ENCODE results near the gene TEKT3.

TEKT3 gene

DNA sequence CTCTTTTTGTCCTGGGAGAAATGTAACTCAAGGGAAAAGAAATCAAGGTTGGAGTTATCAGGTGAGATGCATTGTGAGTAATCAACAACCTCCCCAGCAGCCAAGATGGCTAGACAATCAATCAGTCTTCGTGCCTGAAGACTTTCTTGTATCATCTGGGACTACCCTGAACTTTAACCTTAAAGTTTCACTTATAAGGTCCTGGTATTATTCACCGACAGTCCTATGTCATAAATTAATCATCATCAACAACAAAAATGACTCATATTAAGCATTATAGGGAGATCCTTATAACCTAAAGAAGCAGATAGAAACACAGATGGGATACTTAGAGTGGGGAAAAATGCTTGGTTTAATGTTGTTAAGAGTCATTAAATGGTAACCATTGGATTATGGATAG is 7.7 kb upstream of the TEKT3 start:
- no peak for DNase-seq

DNA sequence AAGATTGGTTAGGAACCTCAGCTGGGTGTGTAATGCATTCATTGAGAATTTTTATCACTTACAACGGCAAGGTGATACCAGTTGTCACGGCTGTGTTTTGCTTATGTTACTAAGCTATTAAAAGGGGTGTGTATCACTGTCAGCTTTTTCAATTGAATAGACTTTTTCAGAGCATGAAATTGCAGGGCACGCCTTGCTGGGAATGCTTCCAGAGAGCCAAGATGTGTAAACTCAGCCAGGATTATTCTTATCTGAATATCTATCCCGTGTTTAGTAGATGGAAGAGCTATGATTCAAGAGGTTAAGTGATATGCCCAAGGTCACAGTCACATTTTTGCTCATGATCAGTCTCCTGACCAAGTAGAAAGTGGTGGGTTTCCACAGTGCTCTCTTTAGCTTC is 6.6 kb upstream of the TEKT3 start:
- DNase-seq = no peak

DNA sequence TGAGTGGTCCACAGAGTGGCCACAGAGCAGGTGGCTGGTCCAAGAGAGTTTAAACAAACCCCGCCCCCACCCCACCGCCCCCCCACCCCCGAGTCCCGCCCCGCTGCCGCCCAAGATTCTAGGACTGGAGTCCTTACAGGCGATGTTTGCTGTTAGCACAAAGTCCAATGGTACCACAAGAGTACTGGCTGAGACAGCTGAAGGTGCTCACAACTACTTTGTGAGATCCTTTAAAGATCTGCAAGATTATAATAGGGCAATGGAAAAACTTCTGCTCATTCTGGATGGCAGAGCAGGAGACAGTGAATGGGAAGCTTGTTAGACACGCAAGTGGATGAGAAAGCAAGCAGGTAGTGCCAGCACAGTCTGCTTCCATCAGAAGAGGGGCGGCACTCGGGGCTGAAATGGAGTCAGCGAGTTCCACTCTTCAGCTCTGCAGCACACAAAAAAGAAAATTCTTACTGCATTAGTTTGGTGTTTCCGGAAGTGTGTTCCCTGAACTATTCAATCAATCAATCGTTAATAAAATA is 4.7 kb upstream of the TEKT3 start:
- no peak for DNase-seq

DNA sequence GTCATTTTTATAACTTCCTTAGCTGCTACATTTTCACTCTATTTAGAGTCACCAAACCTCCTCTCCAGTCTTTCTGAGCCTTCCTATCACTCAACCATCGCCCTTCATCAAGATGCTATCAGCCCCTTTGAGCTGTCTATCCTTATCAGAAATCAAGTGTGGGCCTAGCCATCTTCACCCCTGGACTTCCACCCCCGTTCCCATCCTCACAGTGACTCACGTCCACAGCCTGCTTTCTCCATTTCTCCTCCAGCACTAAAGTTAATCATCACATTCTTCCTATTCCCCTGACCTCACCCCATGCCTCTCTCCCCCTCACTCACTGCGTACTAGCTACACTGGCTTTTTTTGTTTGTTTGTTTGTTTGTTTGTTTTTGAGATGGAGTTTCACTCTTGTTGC is 2.4 kb upstream of the TEKT3 start:
- no peak for DNase-seq

DNA sequence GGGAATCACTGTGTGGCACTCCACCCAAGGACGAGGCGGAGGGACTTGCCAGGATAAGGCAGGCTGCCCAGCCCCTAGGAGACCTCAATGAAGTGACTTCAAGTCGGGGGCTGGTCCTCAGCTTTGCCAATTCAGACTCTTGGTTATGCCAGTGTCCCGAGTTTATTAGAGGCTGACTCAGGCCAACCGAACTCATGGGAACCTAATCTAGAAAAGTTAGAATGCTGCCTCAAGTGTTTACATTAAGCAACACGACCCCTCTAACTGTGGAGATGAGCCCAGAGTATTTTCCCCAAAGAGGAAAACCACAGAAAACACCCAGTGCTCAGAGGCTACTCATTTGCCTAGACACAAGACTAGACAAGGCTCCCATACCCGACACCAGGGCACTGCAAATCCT is 1.1 kb upstream of the TEKT3 start:
- DNase-seq = no peak

DNA sequence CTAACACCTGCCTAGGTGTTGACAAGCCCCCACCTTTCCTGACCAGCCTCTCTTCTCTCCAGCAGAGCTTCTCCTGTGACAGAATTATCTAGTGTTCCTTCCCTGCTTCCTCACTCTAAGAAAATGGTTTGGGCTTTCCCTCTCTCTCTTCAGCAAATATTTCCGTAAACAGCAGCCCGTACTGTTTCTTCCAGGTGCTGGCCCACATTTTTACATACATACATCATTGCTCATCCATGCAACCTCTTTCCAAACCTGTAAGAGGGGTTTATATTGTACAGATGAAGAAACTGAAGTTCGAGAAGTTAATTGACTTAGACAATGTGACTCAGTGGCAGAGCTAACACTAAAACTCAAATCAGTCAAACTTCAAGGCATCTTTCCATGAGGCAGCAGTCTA is 569 bp upstream of the TEKT3 start:
- no peak for DNase-seq

DNA sequence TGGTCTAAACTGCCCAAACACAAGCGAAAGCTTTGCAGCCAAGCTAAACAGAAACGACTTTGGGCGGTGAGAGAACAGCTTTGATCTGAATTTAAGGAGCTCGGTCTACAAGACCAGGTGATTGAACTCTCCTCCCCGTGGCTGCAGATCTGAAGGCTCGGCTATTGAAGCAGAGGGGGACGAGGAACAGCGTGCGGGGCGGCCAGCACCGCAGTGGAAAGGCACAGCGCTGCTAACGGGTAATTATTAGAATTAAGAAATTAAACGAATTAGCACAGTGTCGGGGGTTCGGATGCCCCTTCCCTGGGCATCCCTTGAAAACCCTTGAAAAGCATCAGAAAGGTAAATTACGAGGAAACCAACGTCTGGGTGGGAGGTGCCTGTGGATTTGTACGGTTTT is 431 bp downstream of the TEKT3 start:
- DNase-seq = no peak

DNA sequence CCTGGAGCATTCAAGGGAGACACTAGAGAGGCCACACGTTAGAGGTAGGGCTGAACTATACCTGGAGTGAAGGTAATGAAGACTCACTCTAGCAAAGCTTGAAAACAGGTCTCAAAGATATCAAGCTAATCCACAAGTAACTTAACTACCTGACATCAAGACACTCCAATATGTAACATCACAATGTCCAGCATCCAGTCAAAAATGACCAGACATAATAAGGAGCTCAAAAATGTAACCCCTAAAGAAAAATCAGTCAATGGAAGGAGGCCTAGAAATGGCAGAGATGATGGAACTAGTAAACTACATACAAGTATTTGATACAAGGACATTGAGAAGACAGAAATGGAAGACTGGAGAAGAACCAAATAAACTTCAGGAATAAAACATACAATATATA is 6.0 kb downstream of the TEKT3 start:
- DNase-seq = no peak

DNA sequence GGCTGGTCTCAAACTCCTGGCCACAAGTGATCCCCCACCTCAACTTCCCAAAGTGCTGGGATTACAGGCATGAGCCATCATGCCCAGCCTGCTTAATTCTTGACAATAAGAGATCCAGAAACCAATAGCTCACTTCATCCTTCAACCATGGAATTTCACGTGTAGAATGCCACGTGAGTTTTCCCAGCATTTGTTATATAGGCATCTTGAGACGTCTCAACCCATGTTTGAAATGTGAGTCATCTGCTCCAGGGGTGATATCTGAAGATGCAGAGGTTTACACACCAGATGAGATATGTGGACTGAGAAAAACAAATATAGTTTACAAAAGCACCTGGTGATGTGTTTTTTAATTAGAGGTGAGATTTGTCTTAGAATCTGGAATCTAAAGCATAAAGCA is 7.1 kb downstream of the TEKT3 start:
- no peak for DNase-seq

DNA sequence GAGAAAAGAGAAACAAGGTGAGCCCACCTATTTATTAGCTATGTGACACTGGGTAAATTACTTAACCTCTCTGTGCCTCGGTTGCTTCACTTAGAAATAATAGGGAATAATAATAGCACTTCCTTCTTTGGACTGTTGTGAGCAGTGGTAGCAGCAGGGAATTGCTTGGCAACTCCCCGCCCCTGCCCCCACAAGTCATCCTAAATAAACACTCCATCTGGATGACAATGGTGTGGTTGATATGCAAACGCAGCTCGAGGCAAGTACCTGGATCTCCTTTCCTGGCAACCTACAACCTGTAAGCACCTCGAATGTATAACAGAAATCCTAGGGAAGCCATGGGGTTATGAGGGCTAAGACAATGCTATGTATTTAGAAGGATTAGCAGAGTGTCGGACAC is 9.1 kb downstream of the TEKT3 start:
- DNase-seq = no peak

DNA sequence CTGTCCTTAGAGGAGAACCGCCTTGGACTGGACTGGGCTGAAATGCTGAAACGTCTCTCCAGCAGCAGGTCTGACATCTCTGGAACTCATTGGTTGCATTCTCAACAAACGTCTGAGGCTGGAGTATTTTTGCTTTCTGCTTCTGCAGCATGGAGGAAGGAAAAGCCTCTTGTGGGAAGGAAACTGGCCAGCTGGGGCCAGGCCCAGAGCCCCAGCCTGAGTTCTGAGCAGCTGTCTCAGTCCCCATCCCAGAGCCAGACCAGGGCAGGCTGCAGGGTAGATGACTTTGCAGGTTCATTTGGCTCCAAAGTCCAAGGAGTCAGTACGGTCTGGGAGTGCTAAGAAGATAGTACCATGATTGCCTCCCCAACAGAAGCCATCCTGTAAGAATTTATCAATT is 18.3 kb downstream of the TEKT3 start:
- DNase-seq = no peak

DNA sequence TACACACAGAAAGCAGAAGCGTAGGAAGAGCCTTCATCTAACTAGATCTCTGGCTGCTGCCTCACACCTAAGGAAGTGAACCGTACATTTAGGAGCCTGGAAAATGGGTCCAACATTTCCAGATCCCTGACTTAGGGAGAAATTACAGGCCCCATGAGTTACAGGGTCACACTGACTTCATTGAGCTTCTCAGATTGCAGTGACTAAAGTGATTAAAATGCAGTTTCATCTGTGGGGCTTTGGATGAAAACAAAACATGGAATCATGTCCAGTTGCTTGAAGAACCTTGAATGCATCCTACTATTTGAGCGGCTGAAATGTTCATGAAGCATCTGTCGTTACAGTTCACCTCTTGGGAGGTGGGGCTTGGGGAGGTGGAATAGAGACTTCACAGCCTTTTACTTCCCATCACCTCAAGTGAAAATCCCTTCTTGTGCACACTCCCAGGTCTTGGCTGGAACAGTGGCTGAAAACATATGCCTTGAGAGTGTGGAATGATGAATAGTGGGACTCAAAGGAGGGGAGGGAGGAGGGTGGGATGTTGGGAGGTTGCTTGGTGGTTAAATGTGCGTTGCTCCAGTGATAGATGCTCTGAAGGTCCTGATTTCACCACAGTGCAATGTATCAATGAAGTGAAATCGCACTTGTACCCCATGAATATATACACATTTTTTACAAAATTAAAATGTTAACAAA is 19.7 kb downstream of the TEKT3 start:
- DNase-seq = no peak

DNA sequence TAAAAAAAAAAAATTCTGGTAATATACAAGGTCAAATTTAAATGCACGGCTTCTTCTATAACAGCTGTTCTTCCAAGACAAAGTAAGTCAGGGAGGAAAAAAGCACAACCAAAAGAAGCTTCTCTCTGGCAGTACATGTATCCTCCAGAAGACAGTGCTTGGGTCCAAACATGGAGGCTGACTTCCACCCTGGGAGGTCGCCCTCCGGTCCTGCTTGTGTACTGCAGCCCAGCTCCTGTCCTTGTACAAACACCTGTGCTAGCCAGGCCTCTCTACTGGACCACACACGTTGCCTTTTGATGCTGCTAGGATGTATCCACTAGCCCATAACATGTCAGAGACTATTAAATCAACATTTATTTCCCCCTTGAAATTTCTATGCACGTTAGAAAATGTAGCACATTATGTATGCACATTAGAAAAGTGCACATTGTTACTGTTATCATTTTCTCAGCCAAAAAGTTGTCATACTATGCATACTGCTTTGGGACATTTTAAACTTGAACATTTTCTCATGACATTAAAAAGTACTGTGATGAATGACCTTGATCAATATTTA is 21.9 kb downstream of the TEKT3 start:
- DNase-seq = no peak

DNA sequence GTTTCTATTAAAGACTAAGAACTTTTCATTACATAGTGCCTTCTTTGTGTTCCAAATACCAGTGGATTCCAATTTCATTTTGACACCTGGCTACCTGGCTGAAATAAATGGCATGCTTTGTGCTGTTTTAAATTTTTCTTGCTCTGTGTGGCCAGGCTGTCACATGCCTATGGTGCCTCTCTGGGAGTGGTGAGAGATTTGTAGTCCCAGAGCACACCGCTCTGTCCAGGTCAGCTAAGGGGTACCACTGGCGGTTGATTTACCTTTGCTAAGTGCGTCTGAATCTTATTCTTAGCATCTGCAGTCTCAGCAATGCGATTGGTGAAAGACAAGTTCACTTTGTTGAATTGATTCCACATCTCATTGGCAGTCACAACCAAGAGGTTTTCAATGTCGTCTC is 29.4 kb downstream of the TEKT3 start:
- no peak for DNase-seq

DNA sequence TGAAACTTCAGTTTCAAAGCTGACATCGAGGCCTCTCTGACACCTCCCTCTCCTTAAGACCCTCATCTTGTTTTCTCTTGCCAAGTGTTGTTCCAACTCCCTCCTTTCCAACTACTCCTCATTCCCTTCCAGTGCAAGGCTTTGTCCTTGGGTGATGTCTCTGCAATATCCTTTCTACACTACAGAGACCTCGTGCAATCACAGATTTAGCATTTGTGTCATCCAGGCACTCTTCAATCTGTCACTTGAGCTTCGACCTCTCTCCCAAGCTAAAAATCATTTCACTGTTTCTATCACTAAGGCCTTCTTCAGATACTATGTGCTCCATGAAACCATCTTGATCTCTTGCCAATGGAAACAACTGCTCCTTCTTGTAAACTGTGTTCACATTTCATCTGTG is 31.6 kb downstream of the TEKT3 start:
- DNase-seq = no peak

DNA sequence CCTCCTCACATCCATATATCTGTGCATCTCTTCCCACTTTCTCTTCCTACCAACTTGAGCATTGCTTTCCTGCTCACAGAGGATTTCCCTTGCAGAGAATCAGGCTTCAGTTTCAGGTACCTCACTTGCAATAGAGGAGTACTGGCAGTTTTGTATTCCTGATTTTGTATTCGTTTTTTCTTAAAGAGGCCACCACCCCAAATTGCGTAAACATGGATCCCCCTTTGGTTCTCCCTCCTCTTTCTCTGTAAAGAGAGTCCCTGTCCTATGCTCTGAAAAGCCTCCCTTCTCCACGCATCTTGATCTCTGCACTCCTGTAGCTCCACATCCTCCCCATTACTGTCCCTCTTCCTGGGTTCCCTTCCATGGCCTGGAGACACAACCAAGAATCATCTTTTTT is 32.2 kb downstream of the TEKT3 start:
- no peak for DNase-seq

DNA sequence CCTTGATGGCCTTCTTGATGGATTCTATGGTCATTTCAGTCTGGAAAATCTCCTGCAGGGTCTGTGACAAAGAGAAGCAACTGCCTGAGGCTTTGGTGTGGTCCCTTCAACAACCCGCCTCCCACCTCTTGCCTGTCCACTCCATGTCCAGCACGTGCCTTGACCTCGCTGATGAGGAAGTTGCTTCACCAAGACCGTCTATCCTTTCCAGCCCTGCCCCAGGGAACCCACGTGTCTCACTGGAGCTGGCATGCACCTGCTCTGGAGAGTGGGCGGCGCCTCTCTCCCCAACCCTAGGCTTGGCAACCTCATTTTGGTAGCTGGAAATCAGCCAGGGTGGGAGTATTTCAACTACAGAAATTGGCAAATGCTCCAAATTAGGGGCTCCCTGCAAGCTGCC is 32.6 kb downstream of the TEKT3 start:
- DNase-seq = no peak

DNA sequence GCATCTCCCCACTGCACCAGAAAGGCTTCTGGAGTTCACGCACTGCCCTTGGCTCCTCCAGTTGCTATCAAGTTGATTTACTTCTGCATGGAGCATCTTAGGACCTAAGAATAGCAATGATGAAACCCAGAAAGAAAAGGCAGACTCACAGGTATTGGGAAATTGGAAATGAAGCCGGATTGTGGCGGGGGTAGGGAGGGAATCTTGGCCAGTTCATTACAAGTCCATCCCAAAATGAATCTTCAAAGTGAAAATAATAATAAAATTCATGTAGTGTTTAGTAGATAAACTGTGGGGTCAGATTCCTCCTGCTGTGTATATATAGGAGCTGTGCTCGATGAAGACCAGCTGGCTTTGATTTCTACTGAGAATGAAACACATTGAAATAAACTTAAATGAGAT is 33.7 kb downstream of the TEKT3 start:
- no peak for DNase-seq

DNA sequence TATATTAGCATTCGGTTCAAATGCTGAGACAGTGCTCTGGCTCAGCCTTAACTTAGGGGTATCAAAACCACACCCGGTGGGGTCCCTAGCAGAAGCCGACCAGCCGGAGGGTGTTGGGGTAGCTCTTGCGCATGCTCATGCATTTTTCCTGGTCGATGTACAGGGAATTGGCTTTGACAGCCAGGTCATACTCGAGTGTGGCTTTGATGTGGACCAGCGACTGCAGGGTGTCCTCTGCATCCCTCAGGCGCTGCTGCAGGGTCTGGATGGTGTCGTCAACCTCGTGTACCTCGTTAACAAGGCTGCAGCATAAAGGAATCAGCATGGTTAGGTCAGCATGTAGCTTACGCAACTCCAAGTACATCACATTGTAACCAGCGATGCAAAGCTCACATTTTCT is 37.5 kb downstream of the TEKT3 start:
- no peak for DNase-seq

DNA sequence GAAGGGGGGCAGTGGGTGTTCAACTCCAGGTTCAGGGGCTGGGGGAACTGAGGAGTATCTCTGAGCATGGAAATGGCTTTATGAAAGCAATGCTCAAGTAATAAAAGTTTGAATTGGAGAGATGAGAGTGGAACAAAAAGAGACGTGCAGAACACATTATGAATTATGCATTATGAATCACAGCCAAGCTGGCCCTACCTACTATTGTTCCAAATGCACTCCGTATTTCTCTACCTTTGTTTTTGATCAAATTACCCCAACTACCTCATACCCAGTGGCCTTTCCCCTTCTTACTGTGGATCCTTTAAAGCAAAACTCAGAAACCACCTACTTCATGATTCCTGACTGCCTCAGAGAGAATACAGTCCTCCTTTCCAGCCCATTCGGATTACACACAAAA is 38.1 kb downstream of the TEKT3 start:
- DNase-seq = no peak

DNA sequence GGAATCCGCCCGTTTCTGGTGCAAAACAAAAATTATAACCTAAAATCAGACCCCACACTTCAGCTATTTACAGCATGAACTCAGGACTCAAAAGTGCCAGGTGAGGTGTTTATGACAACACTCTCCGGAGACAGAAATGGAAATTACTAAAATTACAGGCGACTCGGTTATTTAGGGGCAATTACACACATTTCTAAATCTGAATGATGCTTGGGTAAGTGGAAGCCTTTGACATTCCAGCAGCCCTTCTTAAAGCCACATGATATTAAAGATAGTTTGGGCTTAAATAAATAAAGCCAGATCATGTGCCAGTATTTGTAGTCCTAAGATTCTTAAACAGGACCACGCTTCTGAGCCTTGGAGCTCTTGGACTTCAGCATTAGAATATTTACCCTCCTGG is 39.6 kb downstream of the TEKT3 start:
- DNase-seq = no peak

DNA sequence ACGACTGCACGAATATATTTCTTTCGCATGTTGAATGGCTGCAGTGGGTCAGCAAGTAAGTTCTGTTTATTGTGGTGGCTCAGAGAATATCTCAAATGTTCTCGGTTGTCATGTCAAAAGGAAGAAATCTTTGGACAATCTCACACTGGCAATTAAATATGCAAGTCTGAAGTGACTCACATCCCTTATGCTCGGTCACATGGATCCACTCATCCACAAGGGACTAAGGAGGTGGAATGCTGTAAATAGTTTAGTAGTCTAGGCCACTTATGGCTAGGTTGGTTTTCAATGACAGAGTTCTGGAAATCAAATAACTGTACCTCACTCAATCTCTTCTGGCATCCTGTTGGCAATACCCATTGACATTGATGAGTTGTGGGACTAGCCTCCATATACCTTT is 43.2 kb downstream of the TEKT3 start:
- DNase-seq = no peak

DNA sequence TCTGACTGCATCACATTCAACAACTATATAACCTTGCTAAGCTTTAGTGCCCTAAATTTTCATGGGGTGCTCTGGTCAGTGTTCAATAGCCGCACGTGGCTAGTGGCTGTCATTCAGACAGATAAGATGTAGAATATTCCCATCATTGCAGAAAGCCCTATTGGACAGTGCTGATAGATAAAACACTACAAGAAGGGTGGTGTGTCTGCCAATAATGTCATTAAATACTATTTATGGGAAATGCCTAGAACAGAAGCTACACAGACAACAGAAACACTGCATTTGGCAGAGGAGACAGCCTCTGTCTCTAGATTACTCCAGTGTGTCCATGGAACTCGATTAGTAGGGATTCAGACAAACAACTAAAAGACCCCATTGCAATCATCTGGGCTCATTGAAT is 47.8 kb downstream of the TEKT3 start:
- no peak for DNase-seq

DNA sequence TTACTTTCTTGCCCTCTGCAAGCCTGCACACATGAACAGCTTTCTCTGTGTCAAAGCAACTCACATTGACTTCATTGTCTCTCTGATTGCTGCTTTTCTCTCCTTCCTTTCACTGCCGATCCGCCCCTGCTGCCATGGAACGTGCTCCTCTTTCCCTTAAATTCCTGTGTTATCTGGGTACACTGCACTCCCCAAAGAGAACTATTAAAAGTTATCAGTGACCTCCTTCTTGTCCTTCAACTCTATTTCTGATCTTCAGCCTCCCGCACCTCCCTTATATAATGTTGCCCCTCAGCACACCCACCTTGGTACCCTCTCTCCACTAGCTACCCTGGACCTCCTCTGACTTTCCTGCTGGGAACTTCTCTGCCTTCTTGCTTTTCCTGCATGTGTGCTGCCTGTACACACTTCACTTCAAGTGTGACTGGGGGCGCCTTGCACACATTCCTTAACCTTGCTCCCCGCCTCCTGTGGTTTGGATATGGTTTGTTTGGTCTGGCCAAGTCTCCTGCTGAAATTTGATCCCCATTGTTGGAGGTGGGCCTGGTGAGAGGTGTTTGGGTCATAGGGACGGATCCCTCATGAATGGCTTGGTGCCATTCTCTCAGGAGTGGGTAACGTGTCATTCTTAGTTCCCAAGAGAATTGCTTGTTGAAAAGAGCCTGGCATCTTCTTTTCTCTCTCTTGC is 49.6 kb downstream of the TEKT3 start:
- DNase-seq = no peak

DNA sequence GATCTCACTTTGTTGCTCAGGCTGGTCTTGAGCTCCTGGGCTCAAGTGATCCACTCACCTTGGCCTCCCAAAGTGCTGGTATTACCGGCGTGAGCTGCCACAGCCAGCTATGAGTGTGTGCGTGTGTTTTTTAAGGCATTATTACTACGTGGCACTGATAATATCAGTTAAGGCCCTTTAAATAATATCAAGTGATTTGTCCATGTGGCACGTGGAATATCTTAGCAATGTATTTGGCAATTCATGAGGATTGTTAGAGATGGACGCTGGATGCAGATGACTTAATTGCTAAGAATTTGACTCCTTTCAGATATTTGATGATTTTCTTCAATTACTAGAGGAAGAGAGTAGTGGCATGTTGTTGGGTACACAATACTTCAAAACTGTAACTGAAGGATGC is 50.8 kb downstream of the TEKT3 start:
- no peak for DNase-seq
